Heart left ventricle (tissue), 16 donors: ENCODE measurements around the gene COMMD4. TPM values are rescaled to one million over a fixed set of nuclear protein-coding genes. Genes with fewer than 3 reads are reported as not detected.

Source experiments
- ATAC-seq, 4 donors: fragments of 200-7000 bp; cut with Tn5 transposase; one replicate each; pipeline ENCODE4 v1.9.1; 2020 to 2022; ENCODE audit warnings: moderate library complexity in 4 of 4, mild to moderate bottlenecking in 3 of 4, moderate number of reproducible peaks in 1 of 4
- DNase-seq, 5 donors: peaks; one replicate each; pipeline ENCODE4 v3.0.0-alpha.2; 2020
- H3K27ac ChIP-seq, 12 donors: fragments of 200-600 bp; sonication (generic) in 4 of 12; one replicate each; pipeline versions ENCODE4 v1.5.0 to v1.8.0; 2016 to 2022; ENCODE audit warnings: mild to moderate bottlenecking in 2 of 12
- H3K27me3 ChIP-seq, 9 donors: fragments of 200-600 bp; sonication (generic) in 2 of 9; one replicate each; pipeline versions ENCODE4 v1.5.1 to v1.8.0; 2016 to 2022; ENCODE audit warnings: mild to moderate bottlenecking in 3 of 9
- H3K36me3 ChIP-seq, 9 donors: fragments of 200-600 bp; sonication (generic) in 2 of 9; one replicate each; pipeline versions ENCODE4 v1.5.0 to v1.8.0; 2018 to 2022; ENCODE audit warnings: mild to moderate bottlenecking in 2 of 9
- H3K4me1 ChIP-seq, 12 donors: fragments of 200-600 bp; sonication (generic) in 4 of 12; one replicate each; pipeline versions ENCODE4 v1.5.0 to v1.8.0; 2016 to 2022; ENCODE audit warnings: mild to moderate bottlenecking in 3 of 12
- H3K4me3 ChIP-seq, 12 donors: fragments of 200-600 bp; sonication (generic) in 4 of 12; one replicate each; pipeline versions ENCODE4 v1.5.0 to v1.8.0; 2017 to 2022; ENCODE audit warnings: mild to moderate bottlenecking in 9 of 12, moderate library complexity in 4 of 12
- H3K9me3 ChIP-seq, 12 donors: fragments of 200-600 bp; sonication (generic) in 4 of 12; one replicate each; pipeline versions ENCODE4 v1.5.0 to v1.8.0; 2016 to 2022; ENCODE audit warnings: mild to moderate bottlenecking in 1 of 12
- POLR2A ChIP-seq, 2 donors: fragments of 450-650 bp; IDR thresholded peaks; one replicate each; pipeline ENCODE4 v1.6.1; 2017; ENCODE audit warnings: antibody characterized with exemption in 2 of 2, mild to moderate bottlenecking in 2 of 2, moderate library complexity in 2 of 2
- WGBS, 4 donors: extraction: QIAGEN DNeasy Blood & Tissue Kit in 2 of 4; methylation state at CpG; one replicate each; pipeline versions ENCODE4 v1.1.5 to v1.1.7; 2013 to 2018; 5-methylcytosine and 5-hydroxymethylcytosine counted together
- intact Hi-C, 10 donors: fragments of 100-400 bp; cut with DNase I; formaldehyde crosslinking; loops; one replicate each; pipeline versions ENCODE4 v1.11.1 to v1.14.2; 2022
- polyA plus RNA-seq, 2 donors: library from polyadenylated mRNA; stranded (reverse); fragments of 200-250 nt; gene quantifications; one replicate each; pipeline ENCODE4 v1.2.3, GENCODE V29; 2013
- total RNA-seq, 9 donors: library from RNA; depleted of rRNA in 2 of 9; stranded (reverse); fragments of >200 nt in 2 of 9; fragmentation: NEBNext Ultra II Directional in 3 of 9; extraction: Animal tissue kit (Norgen Biotek cat#: 25700) in 3 of 9; gene quantifications; one replicate each; pipeline versions ENCODE4 v1.1.0 to v1.2.4, GENCODE V29; 2016 to 2023
- TF ChIP-seq, protein P1 (sequence below), 12 donors: fragments of 200-600 bp; sonication (generic) in 4 of 12; IDR thresholded peaks; one replicate each; pipeline versions ENCODE4 v1.5.0 to v1.8.0; 2018 to 2022; ENCODE audit warnings: antibody characterized with exemption in 12 of 12, mild to moderate bottlenecking in 5 of 12
- donor health status: ischemic (EF 13 %, LVEDD 7.1; RV severe dilation, severe dysfunction).
- donor health status: healthy with polysubstance abuse.
- donor health status: DM: no; HTN: yes; CAD: no.
- donor health status: DM: no; HTN: no; CAD: no.
- donor health status: ischemic (EF 25% LVEDD 6.9; RV normal size, moderate dysfunction).
- donor health status: ischemic (EF 25% LVEDD 5.7; RV mildly dilated, moderate dysfunction).
- donor health status: healthy.
- donor health status: DM: yes; HTN: yes; CAD: no.
- donor health status: ischemic (EF 35%, LVEDD 5.7; RV mildly dilated, moderate dysfunction).
- donor health status: nonischemic (EF 11% LVEDD 7.7; RV severe dilation, severe dysfunction).
- donor health status: DM: yes; HTN: yes; CAD: no.
- donor health status: PGD.
- donor health status: ischemic (EF 29% LVEDD 5.4; RV normal size, mild dysfunction).
- donor health status: nonischemic (EF 23%, LVEDD 6.1; RV moderate dilation, normal function).

The COMMD4 gene
- total and polyA plus RNA-seq, 11 donors: 23.9 to 66.9 (median 37.6) TPM

DNA sequence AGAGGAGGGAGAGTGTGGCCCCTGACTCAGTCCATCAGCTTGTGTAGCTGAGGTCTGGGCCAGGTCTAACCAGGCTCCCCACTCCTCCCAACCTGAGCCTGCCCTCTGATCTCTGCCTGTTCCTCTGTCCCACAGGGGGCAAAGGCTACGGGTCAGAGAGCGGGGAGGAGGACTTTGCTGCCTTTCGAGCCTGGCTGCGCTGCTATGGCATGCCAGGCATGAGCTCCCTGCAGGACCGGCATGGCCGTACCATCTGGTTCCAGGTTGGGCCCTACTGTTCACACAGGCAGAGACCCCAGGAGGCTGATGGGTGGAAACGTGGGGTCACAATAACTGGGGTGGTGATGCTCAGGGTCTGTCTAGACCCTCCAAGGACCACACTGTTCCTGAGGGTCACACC is 17.7 kb downstream of the COMMD4 start:
- 77 to 90% (median 84%) methylated on average over 6 to 7 of the region's 7 CpGs for WGBS, 4 donors

DNA sequence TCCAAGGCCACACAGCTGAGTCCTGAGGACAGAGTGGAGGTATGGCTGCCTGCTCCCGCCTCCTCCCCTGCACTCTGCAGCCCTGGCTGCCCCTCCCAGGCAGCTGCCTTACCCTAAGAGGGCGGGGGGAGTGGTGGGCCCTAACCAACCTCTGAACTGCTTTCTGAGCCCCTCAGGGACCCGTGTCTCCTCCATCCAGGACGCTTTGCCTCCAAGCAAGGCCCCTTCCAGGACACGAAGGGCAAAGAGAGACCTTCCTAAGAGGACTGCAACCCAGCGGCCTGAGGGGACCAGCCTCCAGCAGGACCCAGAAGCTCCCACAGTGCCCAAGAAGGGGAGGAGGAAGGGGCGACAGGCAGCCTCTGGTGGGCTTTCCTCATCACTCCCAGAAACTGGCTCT is 18.6 kb downstream of the COMMD4 start:
- peaks cover 0 to 51% (median 42%) of the 10 kb centered on the region in 9 donors for H3K36me3 ChIP-seq
- no peak overlapping the region for H3K4me3 ChIP-seq
- no peak overlapping the region for H3K27ac ChIP-seq
- peaks cover 0 to 12% (median 0%) of the 10 kb centered on the region in 12 donors for H3K4me1 ChIP-seq
- no peaks in the 10 kb centered on the region for H3K27me3 ChIP-seq
- no peaks in the 10 kb centered on the region for H3K9me3 ChIP-seq
- DNase-seq (peak in 1 of 5 donors; percentile 10), ATAC-seq (no peak)
- intact Hi-C loops: no loop called here
- WGBS, 4 donors: 76 to 89% (median 84%) methylated on average over 5 to 7 of the region's 7 CpGs
- no peak for TF ChIP-seq POLR2A (IDR thresholded peaks at IDR 0.05)
- TF ChIP-seq, protein P1, sequence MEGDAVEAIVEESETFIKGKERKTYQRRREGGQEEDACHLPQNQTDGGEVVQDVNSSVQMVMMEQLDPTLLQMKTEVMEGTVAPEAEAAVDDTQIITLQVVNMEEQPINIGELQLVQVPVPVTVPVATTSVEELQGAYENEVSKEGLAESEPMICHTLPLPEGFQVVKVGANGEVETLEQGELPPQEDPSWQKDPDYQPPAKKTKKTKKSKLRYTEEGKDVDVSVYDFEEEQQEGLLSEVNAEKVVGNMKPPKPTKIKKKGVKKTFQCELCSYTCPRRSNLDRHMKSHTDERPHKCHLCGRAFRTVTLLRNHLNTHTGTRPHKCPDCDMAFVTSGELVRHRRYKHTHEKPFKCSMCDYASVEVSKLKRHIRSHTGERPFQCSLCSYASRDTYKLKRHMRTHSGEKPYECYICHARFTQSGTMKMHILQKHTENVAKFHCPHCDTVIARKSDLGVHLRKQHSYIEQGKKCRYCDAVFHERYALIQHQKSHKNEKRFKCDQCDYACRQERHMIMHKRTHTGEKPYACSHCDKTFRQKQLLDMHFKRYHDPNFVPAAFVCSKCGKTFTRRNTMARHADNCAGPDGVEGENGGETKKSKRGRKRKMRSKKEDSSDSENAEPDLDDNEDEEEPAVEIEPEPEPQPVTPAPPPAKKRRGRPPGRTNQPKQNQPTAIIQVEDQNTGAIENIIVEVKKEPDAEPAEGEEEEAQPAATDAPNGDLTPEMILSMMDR (IDR thresholded peaks at IDR 0.05): no peak

More for the DNA sequence above, 17.7 kb downstream of the COMMD4 start:
- H3K4me1 ChIP-seq: peaks cover 0 to 20% (median 6%) of the 10 kb centered on the region in 12 donors
- H3K4me3 ChIP-seq: no peak overlapping the region
- TF ChIP-seq POLR2A (IDR thresholded peaks at IDR 0.05): no peak
- TF ChIP-seq, protein P1 (IDR thresholded peaks at IDR 0.05): no peak
- DNase-seq: peak in 2 of 5 donors; percentile 18 to 58
- no peaks in the 10 kb centered on the region for H3K9me3 ChIP-seq
- intact Hi-C loops: no loop called here
- no peak overlapping the region for H3K27ac ChIP-seq
- peaks cover 0 to 42% (median 34%) of the 10 kb centered on the region in 9 donors for H3K36me3 ChIP-seq
- ATAC-seq: no peak
- no peaks in the 10 kb centered on the region for H3K27me3 ChIP-seq

DNA sequence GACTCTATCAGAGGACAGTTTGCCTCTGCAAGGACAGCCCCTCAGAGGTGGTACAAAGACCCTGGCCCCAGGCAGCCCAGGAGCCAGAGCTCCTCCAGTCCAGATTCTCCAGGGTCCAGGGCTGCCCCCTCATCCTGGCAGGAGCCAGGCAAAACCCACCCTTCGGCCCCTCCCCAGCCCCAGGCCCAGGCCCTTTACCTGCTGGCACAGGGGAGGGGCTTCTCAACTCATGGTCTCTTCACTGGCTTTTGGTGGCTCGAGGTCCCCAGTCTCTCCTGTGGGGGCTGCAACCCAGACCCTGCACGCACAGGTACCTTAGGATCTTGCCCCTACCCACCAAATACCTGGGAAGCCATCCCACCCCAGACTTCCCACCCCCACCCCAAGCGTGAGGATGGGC is 19.5 kb downstream of the COMMD4 start:
- no peak overlapping the region for H3K27ac ChIP-seq
- intact Hi-C loops: no loop called here
- H3K36me3 ChIP-seq: peaks cover 0 to 60% (median 51%) of the 10 kb centered on the region in 9 donors
- no peak for TF ChIP-seq POLR2A (IDR thresholded peaks at IDR 0.05)
- TF ChIP-seq, protein P1 (IDR thresholded peaks at IDR 0.05): no peak
- H3K4me3 ChIP-seq: no peak overlapping the region
- H3K9me3 ChIP-seq: no peaks in the 10 kb centered on the region
- ATAC-seq: no peak
- peaks cover 0 to 3% (median 0%) of the 10 kb centered on the region in 12 donors for H3K4me1 ChIP-seq
- DNase-seq: peak in 1 of 5 donors; percentile 26
- WGBS, 4 donors: 90 to 97% (median 93%) methylated on average over 3 to 4 of the region's 4 CpGs
- no peaks in the 10 kb centered on the region for H3K27me3 ChIP-seq

DNA sequence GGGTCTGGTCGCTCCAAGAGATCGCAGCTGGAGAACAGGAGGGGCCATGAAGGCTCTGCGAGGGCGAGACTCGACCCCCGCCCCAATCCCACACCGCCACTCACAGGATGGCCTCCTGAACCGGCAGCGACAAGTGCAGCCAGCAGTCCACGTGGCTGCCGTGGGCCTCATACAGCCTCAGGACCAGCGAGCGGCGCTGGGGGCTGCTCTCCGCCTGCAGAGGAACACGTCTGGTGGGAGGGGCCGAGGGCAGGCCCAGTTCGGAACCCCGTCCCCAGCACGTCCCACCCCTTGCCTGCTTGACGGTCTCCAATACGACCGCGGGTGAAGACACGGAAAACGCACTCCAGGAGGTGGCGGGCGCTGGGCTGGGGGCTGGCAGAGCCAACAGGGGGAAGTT is 20.1 kb downstream of the COMMD4 start:
- intact Hi-C loops: no loop called here
- no peak overlapping the region for H3K27ac ChIP-seq
- H3K9me3 ChIP-seq: no peaks in the 10 kb centered on the region
- 83 to 90% (median 88%) methylated on average over 22 to 28 of the region's 28 CpGs for WGBS, 4 donors
- H3K4me3 ChIP-seq: no peak overlapping the region
- H3K36me3 ChIP-seq: peaks cover 0 to 66% (median 58%) of the 10 kb centered on the region in 9 donors
- no peaks in the 10 kb centered on the region for H3K4me1 ChIP-seq
- no peak for ATAC-seq
- no peaks in the 10 kb centered on the region for H3K27me3 ChIP-seq
- DNase-seq: no peak
- TF ChIP-seq, protein P1 (IDR thresholded peaks at IDR 0.05): no peak
- no peak for TF ChIP-seq POLR2A (IDR thresholded peaks at IDR 0.05)
